Measurements from ENCODE around the gene AFAP1L2.

AFAP1L2 gene

GRCh38 chr10:114291076-114291475, 113.2 kb downstream of the AFAP1L2 start:
- no peak for DNase-seq (ENCODE audit: low spot score)

DNA sequence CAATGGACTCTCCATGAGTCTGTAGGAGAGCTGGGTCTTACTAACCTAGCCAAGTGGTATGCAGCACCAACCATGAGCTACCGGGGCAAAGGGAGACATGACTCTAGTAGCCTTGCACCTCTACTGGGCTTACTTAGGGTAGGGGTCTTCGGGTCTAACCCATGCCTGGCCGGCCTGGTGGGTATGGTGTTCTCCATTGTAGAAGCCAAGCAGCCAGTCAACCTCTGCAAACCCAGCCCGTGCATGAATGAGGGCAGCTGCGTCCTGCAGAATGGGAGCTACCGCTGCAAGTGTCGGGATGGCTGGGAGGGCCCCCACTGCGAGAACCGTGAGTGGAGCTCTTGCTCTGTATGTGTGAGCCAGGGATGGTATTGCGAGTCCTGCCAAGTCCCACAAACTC, 114.3 kb downstream of the AFAP1L2 start:
- DNase-seq (ENCODE audit: low spot score): no peak

DNA sequence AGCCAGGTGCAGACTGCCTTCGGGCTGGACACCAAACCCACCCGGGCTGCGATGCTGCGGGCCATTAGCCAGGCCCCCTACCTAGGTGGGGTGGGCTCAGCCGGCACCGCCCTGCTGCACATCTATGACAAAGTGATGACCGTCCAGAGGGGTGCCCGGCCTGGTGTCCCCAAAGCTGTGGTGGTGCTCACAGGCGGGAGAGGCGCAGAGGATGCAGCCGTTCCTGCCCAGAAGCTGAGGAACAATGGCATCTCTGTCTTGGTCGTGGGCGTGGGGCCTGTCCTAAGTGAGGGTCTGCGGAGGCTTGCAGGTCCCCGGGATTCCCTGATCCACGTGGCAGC, 115.2 kb downstream of the AFAP1L2 start:
- DNase-seq (ENCODE audit: low spot score): no peak

GRCh38 chr10:114288424-114289095, 115.7 kb downstream of the AFAP1L2 start:
- DNase-seq (ENCODE audit: low spot score): no peak

DNA sequence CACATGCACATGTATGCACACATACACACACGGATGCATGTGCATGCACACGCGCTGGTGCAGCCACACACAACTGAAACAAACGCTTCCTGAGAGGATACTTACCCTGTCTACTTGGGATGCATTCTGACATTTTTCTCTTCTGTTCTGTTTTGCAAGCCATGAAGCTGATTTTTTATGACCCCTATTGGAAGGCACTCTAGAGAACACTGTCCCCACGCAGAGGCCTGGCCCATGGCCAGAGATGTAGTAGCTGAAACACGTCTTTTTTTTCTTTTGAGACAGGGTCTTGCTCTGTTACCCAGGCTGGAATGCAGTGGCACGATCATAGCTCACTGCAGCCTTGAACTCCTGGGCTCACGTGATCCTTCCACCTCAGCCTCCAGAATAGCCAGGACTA, 117.4 kb downstream of the AFAP1L2 start:
- DNase-seq (ENCODE audit: low spot score): no peak

DNA sequence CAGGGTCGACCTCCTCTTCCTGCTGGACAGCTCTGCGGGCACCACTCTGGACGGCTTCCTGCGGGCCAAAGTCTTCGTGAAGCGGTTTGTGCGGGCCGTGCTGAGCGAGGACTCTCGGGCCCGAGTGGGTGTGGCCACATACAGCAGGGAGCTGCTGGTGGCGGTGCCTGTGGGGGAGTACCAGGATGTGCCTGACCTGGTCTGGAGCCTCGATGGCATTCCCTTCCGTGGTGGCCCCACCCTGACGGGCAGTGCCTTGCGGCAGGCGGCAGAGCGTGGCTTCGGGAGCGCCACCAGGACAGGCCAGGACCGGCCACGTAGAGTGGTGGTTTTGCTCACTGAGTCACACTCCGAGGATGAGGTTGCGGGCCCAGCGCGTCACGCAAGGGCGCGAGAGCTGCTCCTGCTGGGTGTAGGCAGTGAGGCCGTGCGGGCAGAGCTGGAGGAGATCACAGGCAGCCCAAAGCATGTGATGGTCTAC, 118.3 kb downstream of the AFAP1L2 start:
- DNase-seq (ENCODE audit: low spot score): no peak

- no peak for DNase-seq (ENCODE audit: low spot score)
Measured at GRCh38 chr10:114284346-114285071, 119.8 kb downstream of the AFAP1L2 start.

- no peak for DNase-seq (ENCODE audit: low spot score)
Measured at GRCh38 chr10:114283535-114284234, 120.6 kb downstream of the AFAP1L2 start.

DNA sequence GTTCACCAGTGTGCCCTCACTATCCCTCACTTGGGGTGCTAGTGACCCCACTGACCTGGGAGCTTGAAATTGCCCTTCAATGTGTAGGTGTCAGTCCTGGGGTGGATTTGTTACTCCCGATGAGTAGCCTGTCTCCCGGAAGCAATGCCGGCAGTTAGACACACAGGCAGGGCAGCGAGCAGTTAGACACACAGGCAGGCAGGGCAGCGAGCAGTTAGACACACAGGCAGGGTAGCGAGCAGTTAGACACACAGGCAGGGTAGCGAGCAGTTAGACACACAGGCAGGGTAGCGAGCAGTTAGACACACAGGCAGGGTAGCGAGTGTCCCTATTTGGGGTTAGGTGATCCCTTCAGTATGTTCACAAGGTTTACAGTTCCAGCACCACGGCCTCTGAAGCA, 121.2 kb downstream of the AFAP1L2 start:
- no peak for DNase-seq (ENCODE audit: low spot score)

GRCh38 chr10:114282526-114282925, 121.8 kb downstream of the AFAP1L2 start:
- DNase-seq (ENCODE audit: low spot score): no peak

DNA sequence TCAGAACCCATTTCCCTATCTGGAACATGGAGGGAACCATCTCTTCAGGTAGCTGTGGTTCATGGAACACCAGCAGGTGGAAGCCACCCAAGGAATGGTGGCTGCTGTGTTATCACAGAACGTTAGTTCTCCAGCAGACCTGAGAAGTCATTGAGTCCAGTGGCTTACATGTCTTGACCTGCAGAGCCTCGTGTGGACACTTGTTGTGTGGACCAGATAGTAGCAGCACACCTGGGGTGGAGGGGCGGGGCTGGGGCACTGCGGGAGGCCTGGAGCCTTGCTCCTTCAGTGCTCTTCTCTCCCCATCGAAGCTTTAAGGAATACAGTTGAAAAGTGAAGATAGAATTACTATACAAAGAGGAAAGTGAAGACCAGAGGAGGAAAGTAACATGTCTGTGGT, 122.8 kb downstream of the AFAP1L2 start:
- DNase-seq (ENCODE audit: low spot score): no peak

GRCh38 chr10:114281006-114281405, 123.3 kb downstream of the AFAP1L2 start:
- no peak for DNase-seq (ENCODE audit: low spot score)

DNA sequence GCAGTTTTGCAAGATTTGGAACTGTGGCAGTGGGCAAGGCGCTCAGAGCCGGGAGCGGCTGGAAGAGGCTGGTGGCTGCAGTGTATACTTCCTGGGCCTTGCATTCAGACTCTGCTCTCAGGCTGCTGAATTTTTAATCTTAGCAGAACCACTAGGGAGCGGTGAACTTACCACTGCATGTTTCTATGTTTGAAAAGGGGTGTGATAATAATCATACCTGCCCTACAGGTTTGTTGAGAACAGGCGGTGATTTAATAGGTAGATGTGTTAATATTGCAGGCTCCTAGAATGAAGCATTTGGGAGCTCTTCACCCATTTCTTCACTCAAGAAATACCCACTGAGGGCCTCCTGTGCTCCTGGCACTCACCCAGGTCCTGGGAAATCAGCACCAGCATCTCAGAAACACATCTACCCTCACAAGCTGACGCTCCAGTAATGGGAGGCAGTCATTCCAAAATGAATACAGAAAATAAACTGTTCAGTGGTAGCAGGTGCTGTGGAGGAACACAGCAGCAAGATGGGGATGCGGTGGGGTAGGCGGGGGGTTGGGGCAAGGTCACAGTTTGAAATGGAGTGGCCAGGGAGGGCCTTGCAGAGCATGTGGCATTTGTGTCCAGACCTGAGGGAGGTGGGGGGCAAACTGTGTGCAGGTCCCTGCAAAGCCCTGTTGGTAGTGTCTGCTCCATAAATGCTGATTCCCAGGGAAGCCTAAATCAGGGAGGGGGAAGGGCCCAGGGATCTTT, 124.2 kb downstream of the AFAP1L2 start:
- DNase-seq (ENCODE audit: low spot score): no peak

DNA sequence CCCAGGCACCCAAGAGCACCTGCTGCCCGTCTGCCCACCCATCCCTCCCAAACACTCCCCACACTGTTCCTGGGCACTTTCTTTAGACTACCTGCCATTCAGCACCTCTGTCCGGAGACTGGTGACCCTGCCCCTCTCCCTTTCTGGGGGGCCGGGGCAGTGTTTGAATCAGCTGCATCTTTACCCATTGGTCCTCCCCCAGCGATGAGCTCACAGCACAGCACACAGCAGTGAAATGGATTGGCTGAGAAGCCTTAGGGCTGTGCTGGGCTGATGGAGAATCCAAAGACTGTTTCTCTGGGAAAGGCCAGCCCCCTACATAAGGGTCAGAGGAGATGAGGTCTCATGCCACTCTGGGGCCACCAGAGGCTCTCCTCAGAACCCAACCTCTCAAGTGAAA, 125.0 kb downstream of the AFAP1L2 start:
- DNase-seq (ENCODE audit: low spot score): no peak

GRCh38 chr10:114278884-114279191, 125.5 kb downstream of the AFAP1L2 start:
- no peak for DNase-seq (ENCODE audit: low spot score)

- DNase-seq (ENCODE audit: low spot score): no peak
Measured at GRCh38 chr10:114278140-114278883, 126.0 kb downstream of the AFAP1L2 start.

DNA sequence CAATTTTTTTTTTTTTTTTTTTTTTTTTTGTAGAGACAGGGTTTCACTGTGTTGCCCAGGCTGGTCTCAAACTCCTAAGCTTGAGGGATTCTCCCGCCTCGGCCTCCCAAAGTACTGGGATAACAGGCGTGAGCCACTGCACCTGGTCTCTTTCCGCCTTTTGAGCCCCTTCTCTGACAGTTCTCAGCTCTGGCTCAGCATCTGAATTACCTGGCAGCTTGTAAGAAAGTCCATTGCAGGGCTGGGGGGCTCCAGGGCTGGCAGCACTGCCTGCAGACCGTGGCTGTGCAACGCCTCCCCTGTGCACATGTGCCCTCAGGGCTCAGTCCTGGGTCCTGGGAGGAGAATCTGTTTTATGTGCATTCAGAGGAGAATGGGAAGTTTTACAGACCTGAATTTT, 127.6 kb downstream of the AFAP1L2 start:
- no peak for DNase-seq (ENCODE audit: low spot score)

GRCh38 chr10:114276066-114276465, 128.2 kb downstream of the AFAP1L2 start:
- no peak for DNase-seq (ENCODE audit: low spot score)

GRCh38 chr10:114274616-114275453, 129.5 kb downstream of the AFAP1L2 start:
- no peak for DNase-seq (ENCODE audit: low spot score)

DNA sequence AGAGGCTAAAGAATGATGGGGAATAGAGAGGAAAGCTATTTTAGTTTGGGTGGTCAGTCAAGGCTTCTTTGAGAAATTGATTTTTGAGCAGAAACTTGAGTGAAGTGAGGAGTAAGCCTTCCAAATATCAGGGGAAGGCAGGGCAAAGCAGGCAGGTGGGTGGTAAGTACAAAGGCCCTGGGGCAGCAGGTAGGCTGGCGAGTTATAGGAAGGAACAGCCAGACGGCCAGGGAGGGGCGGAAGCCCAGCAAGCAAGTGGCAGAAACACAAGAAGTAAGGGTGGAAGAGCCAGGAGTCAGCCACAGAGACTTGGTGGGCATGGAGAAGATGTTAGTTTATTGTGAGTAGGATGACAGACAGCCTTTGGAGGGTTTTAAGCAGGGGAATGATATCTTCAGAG, 130.4 kb downstream of the AFAP1L2 start:
- DNase-seq (ENCODE audit: low spot score): no peak

GRCh38 chr10:114272696-114273095, 131.6 kb downstream of the AFAP1L2 start:
- DNase-seq (ENCODE audit: low spot score): no peak
